GM19328 (cell line): Measurements from ENCODE around the gene CDC42BPB.

Experiments used
- ATAC-seq: cut with Tn5 transposase; IDR thresholded peaks from one replicate; pipeline ENCODE4 v1.9.1; 2021; ENCODE audit warnings: mild to moderate bottlenecking, moderate library complexity; ENCODE audit not compliant: unreplicated experiment

CDC42BPB gene, protein sequence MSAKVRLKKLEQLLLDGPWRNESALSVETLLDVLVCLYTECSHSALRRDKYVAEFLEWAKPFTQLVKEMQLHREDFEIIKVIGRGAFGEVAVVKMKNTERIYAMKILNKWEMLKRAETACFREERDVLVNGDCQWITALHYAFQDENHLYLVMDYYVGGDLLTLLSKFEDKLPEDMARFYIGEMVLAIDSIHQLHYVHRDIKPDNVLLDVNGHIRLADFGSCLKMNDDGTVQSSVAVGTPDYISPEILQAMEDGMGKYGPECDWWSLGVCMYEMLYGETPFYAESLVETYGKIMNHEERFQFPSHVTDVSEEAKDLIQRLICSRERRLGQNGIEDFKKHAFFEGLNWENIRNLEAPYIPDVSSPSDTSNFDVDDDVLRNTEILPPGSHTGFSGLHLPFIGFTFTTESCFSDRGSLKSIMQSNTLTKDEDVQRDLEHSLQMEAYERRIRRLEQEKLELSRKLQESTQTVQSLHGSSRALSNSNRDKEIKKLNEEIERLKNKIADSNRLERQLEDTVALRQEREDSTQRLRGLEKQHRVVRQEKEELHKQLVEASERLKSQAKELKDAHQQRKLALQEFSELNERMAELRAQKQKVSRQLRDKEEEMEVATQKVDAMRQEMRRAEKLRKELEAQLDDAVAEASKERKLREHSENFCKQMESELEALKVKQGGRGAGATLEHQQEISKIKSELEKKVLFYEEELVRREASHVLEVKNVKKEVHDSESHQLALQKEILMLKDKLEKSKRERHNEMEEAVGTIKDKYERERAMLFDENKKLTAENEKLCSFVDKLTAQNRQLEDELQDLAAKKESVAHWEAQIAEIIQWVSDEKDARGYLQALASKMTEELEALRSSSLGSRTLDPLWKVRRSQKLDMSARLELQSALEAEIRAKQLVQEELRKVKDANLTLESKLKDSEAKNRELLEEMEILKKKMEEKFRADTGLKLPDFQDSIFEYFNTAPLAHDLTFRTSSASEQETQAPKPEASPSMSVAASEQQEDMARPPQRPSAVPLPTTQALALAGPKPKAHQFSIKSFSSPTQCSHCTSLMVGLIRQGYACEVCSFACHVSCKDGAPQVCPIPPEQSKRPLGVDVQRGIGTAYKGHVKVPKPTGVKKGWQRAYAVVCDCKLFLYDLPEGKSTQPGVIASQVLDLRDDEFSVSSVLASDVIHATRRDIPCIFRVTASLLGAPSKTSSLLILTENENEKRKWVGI (N-terminal part only)

GRCh38 chr14:103057372-103058163 is at the start of gene CDC42BPB:
Gene CDC42BPB, minus strand, starts transcription at chr14:103057549. Its CDS starts 376 bp downstream, at chr14:103057173.
- ATAC-seq = peak; percentile 63

- no peak for ATAC-seq
Measured at GRCh38 chr14:103105580-103106150, 48.3 kb upstream of the CDC42BPB start.

GRCh38 chr14:103104654-103105452 is 47.5 kb upstream of the CDC42BPB start:
- no peak for ATAC-seq

DNA sequence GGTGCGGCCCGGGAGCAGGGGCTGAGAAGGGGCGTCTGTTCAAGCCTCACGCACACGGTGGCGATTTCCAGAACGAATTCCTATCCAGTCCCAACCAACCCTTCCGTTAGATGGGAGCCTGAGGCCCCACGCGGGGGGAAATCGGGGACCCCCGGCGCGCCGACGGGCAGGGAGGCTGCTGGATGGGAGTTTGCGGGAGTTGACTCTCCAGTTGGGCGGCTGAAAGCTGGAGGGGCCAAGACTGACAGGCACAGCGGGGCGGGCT is 47.0 kb upstream of the CDC42BPB start:
- no peak for ATAC-seq

DNA sequence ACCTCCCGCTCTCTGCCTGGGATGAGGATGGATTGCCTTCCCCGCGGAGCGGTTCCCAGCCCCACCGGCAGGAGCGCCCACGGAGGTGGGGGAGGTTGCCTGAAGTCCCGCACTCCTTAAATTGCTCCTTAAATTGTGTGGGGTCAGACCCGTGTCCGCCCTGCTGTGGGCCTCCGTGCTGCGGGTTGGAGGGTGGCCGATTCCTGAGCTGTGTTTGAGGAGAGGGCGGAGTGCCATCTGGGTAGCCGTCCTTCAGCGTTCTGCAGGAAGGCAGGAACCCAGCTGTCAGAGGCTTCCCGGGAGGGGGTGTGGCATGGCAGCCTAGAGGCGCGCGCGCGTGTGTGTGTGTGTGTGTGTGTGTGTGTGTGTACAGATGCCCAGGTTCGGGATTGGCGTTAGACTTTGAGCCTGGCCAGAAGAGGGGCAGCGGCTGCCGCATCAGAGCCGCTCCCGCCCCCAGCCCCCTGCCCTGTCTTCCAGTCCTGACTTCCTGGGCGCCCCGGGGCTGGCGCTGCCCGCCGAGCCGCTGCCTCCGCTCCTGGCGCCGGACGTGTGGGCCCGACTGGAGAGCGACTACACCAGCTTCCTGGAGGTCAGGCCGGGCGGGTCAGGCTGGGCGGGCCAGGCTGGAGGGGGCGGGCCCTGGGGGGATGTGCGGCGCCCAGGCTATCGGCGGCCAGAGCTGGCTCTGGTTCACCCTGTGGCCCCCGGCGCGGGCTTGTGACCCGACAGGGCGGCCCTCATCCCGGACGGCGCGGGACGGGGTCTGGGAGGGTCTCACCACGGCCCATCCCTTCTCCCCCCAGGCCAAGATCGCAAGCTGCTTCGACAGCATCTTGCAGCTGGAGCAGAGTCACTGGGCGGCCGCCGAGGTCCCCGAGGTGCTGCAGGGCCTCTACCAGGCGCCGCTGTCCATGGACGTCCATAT is 46.4 kb upstream of the CDC42BPB start:
- no peak for ATAC-seq

- no peak for ATAC-seq
Measured at GRCh38 chr14:103102689-103103260, 45.4 kb upstream of the CDC42BPB start.

DNA sequence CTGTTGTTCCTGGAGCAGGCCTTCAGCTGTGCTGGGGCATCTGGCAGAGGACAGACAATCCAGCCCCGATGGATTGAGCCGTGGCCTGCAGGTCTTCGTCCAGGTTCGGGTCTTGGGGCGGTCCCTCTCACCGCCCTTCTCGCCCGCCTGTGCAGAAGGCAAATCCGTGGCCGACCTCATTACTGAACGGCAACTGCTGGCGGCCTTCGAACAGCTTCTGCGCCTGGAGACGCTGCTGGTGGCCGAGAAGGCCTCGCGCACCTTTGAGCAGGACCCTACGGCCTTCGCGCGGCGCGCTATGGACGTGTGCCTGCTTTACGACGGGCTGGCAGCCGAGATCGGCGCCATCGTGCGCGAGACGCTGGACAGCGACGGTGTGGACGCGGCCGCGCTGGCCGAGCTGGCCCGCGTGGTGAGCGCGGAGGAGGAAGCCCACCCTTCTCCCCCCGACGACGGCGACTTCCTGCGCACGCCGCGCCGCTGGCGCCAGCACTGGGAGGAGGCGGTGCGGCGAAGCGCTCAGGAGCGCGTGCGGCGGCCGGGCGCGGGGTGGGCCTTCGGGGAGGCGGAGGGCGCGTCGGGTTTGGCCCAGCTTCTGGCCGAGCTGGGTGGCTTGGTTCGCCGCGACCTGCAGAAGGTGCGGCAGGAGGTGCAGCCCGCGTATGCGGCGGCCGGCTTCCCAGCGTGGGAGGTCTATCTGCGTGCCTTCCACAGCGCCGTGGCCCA is 44.8 kb upstream of the CDC42BPB start:
- ATAC-seq = no peak

DNA sequence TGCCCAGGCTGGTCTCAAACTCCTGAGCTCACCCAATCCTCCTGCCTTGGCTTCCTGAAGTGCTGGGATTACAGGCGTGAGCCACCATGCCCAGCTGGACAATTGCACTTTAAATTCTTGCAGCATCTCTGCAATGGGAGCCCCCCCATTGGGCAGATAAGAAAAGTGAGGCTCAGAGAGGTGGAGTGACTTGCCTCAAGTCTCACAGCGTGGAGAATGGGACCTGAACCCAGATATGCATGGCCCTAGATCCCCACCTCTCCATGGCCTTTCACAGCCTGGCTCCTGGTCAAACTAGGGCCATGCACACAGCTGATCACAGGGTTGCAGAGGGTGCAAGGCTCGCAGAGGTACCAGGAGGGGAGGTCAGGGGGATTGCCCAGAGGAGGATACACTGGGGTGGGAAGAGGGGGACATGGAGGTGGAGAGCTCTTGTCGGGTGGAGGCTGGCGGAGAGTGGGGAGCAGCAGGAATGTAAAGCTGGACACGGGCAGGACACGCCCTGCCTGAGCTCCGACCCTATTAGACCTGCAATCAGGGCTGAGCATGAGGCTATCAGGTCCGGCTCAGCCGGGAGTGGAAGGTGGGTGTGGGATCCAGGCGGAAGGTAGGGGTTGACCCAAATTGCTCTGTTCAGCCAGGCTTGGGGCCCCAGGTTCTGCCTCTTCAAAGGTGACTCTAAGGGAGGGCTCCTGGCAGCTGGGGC is 44.1 kb upstream of the CDC42BPB start:
- ATAC-seq = no peak

DNA sequence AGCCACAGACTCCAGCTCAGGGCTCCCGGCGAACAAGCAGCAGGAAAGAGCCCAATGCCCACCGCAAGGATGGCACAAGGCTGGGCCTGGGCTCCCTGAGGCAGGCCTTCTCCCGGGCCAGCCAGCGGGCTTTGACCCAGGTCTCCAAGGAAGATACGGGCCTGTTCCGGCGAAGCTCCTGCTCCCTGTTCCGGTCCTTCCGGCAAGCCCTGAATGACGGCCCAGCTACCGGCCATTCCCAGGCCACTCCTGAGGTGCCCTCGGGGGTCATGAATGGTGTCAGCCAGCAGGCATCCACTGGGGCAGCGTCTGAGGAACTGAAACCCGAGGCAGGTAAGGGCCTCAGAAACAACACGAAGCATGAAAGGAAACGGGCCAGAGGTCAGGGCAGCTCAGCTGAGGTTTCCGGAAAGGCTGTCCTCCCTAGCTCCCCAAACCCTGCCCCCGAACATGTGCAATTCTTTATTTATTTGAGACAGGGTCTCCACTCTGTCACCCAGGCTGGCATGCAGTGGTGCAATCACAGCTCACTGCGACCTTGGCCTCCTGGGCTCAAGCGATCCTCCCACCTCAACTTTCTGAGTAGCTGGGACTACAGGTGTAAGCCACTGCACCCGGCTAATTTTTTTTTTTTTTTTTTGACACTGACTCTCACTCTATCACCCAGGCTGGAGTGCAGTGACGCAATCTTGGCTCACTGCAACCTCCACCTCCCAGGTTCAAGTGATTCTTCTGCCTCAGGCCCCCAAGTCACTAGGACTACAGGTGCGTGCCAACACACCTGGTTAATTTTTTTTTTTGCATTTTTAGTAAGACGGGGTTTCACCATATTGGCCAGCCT is 43.2 kb upstream of the CDC42BPB start:
- ATAC-seq = no peak

GRCh38 chr14:103099733-103100280 is 42.5 kb upstream of the CDC42BPB start:
- no peak for ATAC-seq

DNA sequence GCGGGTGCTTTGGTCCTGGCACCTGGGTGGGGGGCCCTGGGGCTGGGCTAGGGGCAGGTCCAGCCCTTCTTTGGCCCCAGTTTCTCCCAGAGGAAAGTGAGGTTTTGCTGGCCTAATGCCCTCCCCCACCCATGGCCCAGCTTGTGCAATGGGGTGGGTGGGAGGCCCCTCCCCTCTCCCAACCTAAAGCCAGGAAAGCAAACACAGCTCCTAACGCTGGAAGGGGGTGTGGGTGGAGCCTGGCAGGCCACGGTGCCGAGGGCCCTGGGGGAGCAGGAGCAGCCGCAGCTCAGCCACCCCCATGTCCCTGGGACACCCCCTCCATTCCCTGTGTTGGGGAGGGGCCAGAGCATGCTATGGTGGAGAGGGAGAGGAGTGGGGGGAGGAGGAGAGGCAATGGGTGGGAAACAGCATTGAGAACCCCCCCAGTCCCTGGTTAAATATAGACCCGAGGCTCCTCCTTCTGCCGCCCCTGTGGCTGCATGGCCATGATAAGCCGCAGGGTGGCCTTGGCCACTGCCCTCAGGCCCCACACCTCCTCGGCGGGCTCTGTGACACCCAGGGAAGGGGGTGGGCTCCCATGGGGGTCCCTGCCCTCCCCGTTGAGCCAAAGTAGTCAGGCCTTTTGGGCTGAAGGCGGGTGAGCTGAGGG is 41.9 kb upstream of the CDC42BPB start:
- no peak for ATAC-seq

DNA sequence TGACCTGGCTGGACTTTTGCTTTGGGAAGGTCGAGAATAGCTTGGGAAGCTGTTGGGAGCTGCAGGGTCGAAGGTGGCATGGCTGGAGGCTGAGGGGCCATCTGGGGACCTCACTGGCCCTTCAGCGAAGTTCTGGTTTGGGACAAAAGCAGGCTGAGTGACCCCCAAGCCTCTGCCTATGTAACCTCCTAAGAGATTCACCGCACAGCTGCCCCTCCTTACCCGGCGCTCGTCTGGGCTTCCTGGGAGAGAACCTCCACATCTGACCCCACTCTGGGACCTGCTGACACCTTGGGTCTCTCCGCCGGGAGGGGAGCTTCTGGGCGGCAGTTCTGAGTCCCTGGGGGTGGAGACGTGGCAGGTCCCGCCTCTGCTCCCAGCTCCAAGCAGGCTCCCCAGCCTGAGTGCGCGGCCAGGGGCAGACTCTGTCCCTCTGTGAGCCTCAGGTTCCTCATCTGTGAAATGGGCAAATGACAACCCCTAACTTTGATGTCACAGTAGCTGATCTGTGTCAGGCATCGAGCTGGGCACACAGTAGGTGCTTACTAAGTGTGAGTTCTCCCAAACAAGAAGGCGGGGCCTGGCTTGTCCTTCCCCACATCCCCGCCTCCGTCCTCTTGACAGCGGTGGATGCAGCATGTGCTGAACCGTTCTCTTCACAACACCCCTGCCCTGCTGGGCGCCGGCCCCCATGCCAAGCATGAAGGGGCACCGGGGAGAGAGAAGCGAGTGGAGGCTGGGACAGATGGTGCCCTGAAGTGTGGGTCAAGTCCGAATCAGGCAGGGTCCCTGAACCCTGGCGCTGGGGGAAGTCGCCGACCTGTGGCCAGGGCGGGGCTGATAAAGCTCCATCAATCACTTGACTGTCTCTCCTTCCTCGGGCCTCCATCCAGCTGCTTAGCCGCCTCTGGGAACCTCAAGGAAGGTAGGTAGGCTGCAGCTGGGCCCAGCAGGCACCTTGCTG is 40.9 kb upstream of the CDC42BPB start:
- ATAC-seq = no peak

- ATAC-seq = no peak
Measured at GRCh38 chr14:103097244-103097993, 40.1 kb upstream of the CDC42BPB start.
